Measurements from ENCODE around the gene MAP3K7.

DNA sequence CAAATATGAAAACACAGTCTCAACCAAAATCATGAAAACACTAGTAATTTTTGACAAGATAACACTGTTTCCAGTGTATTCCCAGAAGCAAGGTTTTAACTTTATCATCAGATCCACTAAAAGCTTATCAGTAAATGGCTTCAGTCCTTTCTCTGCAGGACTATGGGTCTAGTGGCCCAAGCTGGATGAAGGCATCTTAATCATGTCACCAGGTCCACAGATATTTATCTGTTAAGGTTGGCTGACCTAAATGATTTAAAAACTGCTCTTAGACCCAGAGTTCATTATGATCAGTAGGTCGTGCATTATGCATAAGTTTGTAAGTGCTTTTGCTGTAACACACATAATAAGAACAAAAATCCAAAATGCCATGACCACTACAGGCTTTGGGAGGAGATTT lies 118.0 kb downstream of the MAP3K7 start:
- TF ChIP-seq BHLHE40 (IDR thresholded peaks at IDR 0.05; ENCODE audit: borderline replicate concordance) (no peak), PKNOX1 (IDR thresholded peaks at IDR 0.05) (no peak), SUZ12 (IDR thresholded peaks at IDR 0.05) (no peak), HDGF (IDR thresholded peaks at IDR 0.05; ENCODE audit: borderline replicate concordance) (no peak), ZNF384 (IDR thresholded peaks at IDR 0.05) (no peak), FOXK2 (IDR thresholded peaks at IDR 0.05) (no peak)

Data from HEK293T (cell line).